HL-60 (cell line): ENCODE data around the gene HCRTR1.

Experiments
- CTCF ChIP-seq: IDR thresholded peaks from one replicate; pipeline ENCODE4 v1.5.1; 2011; ENCODE audit warnings: low read length, control low read depth, inconsistent platforms; ENCODE audit not compliant: insufficient read depth
- REST ChIP-seq: IDR thresholded peaks from 2 replicates; pipeline ENCODE4 v1.6.1; 2012; ENCODE audit warnings: low read depth; ENCODE audit not compliant: insufficient replicate concordance

- TF ChIP-seq CTCF (no peak), REST (no peak)
These were observed 30.7 kb downstream of the HCRTR1 start for GRCh38 chr1:31648190-31648589.
